Activated T-cell treated with anti-CD3 and anti-CD28 coated beads for 1 hour (primary cell): ENCODE results near the gene FGFBP1.

Experiments used
- DNase-seq: peaks from one replicate; pipeline ENCODE4 v3.0.0-alpha.2; 2020; ENCODE audit warnings: low read depth

FGFBP1 gene

DNA sequence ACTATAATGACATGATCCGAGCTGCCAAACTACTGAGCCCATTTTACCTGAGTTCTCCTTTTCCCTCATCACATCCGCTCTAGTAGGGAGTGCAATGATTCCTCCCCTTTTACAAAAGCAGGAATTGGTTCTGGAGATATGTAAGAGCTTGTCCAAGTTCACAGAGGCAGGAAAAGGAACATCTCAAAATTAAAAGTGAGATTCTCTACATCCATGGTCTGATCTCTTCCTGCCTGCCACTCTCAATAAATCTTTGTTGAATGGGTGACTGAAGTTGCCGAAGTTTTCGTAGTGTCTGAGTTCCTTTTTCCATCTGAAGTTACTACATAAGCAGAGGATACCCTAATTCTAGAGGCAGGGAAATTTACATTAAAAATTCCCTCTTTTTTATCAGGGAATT lies at the start of gene FGFBP1:
FGFBP1 (minus strand) TSS at position 101 of the 400 bp plus-strand sequence. CDS start 2,108 bp downstream, outside the sequence.
- no peak for DNase-seq

DNA sequence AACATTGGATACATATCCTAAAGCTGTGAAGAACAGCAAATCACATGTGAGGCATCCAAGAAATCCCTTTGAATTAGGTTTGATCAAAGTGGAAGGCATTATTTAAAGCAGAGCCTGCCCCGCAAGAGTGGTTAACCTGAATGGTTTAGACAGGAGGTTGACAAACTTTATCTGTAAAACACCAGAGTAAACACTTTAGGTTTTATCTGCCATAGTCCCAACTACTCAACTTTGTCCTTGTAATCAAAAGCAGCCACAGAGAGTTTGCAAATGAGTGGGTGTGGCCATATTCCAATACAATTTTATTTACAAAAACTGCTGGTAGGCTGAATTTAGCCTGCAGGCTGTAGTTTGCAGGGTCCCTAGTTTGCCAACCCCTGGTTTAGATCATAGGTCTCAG lies 49.7 kb upstream of the FGFBP1 start:
- no peak for DNase-seq

- DNase-seq: no peak
These were observed 48.4 kb upstream of the FGFBP1 start for GRCh38 chr4:15986907-15987306.

DNA sequence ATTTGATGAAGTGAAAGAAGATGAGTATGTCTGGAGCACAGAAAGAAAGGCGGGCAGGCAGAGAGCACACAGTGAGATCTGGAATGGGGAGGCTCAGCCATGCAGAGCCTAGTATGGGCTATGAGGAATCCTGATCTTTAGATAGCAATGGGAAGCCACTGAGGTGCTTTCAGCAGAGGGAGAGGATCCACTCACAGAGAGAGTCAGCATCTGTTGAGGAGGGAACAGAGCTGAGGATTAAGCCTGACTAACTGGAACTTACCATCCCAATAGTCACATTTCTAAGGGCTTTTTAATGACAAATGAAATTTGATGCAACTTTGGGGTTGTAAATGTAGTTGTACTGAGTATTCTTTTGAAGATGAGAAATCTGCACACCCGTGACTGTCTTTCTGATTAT lies 45.1 kb upstream of the FGFBP1 start:
- DNase-seq: no peak

- DNase-seq: no peak
These were observed 44.4 kb upstream of the FGFBP1 start for GRCh38 chr4:15982842-15983524.

- no peak for DNase-seq
These were observed 38.2 kb upstream of the FGFBP1 start for GRCh38 chr4:15976456-15977447.

DNA sequence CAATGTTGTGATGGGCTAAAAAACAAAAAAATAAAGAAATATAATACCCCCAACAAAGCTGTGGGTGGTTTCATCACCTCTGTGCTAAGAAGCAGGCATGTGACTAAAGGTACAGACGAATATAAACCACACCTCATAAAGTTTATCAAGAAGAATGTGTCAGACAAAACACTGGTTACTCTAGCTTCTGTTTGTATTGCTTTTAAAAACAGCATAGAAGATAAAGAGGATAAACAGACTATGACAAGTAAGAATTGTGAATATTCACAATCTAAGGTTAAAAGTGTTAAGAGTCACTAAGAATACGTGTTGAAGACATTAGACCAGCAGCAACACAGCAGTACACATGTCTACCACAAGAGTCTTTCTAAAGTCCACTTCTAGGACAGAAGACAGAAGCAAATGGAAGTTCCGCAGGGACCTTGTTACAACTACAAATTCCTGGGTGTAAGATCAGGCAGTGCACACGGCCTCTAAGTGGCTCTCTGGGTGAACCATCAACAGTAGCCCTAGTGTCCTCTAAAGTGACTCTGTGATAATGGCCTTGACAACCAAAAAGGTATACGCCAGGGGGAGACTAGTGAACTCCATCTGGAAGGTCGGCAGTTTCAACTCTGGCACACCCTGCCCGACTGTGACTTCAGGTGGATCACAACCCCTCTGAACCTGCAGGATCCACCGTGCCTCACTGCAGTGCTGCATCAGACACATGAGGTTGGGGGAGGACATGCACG lies 32.7 kb upstream of the FGFBP1 start:
- no peak for DNase-seq

- DNase-seq: no peak
These were observed 30.2 kb upstream of the FGFBP1 start for GRCh38 chr4:15968551-15969300.

GRCh38 chr4:15965325-15965724 lies 26.8 kb upstream of the FGFBP1 start:
- DNase-seq: no peak

- DNase-seq: no peak
These were observed 25.6 kb upstream of the FGFBP1 start for GRCh38 chr4:15964159-15964558.

DNA sequence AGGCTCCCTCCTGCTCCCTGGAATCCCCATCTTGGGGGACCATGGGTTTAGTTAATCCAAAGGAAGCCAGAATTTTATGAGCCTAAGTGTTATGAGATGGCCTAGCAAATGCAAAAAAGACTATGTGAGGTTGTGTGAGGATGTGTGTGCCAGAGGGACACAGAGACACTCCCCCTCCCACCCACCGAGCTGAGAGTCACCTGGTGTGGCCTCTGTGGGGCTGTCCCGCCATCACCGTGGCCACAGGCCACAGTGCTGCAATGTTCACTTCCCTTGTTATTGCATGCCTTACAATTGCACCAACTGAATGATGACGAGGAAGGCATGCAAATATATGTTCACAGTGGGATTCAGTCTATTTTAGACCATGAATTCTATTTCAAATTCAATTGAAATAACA lies 25.0 kb upstream of the FGFBP1 start:
- DNase-seq: no peak

DNA sequence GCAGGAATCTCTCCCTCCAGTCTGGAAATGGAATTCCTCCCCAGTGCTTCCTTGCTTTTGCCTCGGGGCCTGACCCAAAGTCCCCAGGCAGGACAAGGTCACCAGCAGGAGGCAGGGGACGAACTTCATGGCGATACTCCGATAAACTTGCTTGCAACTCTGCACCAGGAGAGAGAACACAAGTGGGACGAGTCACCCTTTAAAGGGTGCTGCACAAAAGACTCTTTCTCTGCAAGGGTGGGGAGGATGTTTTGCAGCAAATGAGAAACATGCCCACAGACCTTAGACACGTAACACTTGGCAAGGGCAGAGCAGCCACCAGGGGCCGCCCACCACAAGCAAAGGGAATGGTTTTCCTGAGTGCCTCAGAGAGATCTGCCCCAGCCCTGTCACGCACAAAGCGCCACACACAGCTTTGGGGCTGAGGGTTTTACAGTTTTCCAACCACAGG lies 24.5 kb upstream of the FGFBP1 start, which contains the start of gene FGFBP2:
FGFBP2 (minus strand) TSS at position 175 of the 451 bp plus-strand sequence; CDS start at position 129, 46 bp downstream.
- DNase-seq: peak; percentile 36

- no peak for DNase-seq
These were observed 23.4 kb upstream of the FGFBP1 start for GRCh38 chr4:15961781-15962510.

GRCh38 chr4:15958562-15958961 lies 20.0 kb upstream of the FGFBP1 start:
- DNase-seq: no peak

- DNase-seq: peak; percentile 66
These were observed 17.8 kb upstream of the FGFBP1 start for GRCh38 chr4:15956179-15956850.

DNA sequence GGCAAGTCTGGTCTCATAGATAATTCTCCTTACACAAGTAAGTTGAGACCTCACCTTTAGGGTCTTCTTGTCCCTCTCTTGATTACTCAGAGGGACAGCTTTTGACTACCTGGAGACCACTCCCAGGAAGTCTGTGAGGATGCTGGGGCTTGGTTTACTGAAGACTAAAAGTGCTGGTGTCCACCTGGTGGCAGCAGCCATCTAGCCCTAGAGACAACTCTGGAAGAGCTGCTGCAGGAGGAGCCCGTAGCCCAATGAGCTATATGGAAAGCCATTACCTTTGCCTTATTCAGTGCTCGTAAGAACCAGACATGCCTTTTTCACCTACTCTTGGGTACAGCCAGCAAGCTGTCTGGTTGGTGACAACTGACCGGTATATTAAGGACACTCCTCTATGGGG lies 17.1 kb upstream of the FGFBP1 start:
- no peak for DNase-seq

DNA sequence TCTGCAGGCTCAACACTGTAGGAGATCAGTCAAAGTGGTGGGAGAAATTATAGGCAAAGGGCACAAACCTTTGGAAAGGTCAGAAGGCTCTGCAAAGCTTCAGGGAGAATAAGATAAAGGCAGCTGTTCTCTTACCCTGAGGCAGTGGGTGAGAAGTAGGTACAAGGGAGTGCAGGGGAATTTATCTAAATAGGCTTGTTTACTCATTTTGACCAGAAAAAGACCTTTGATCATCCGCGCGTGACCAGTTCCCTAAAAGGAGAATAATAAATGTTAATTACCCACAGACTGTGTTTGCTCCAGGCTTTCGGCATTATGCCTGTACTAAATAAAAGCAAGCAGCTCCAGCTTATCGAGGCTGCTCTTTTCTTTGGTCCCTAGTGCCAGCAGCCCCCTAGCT lies 15.1 kb upstream of the FGFBP1 start:
- no peak for DNase-seq

DNA sequence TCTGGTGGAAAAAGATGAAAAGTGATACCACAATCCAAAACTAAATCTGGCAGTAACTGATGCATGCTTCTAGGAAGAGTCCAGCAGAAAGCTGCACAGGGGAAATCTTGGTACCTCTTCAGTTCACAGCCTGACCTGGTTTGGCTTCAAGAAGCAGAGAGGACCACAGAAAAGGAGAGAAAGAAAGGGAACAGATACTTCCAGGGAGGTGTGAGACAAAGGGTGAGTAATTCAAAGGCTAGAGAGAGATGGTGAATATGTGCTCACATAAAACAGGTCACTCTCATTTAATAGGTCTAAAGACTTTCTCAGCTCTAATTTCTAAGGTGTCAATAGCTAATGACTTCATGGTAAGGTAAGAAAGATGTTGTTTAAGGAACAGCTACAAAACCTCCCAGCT lies 13.2 kb upstream of the FGFBP1 start:
- no peak for DNase-seq

GRCh38 chr4:15948826-15949225 lies 10.3 kb upstream of the FGFBP1 start:
- DNase-seq: no peak

- DNase-seq: no peak
These were observed 9.1 kb upstream of the FGFBP1 start for GRCh38 chr4:15947684-15948083.
